GM12874 (cell line): Measurements from ENCODE around the gene PKP4.

Experiments used
- CTCF ChIP-seq: IDR thresholded peaks from 2 replicates; pipeline ENCODE4 v1.5.1; 2011; ENCODE audit warnings: low read depth, mild to moderate bottlenecking, control low read depth, low read length, moderate library complexity; ENCODE audit not compliant: insufficient read depth

The PKP4 gene

GRCh38 chr2:158478816-158479215, 22.1 kb downstream of the PKP4 start:
- no peak for TF ChIP-seq CTCF

GRCh38 chr2:158481116-158481515, 24.4 kb downstream of the PKP4 start:
- no peak for TF ChIP-seq CTCF

GRCh38 chr2:158482594-158482993, 25.8 kb downstream of the PKP4 start:
- no peak for TF ChIP-seq CTCF

- TF ChIP-seq CTCF = no peak
These were observed 28.3 kb downstream of the PKP4 start for GRCh38 chr2:158484892-158485556.

- TF ChIP-seq CTCF = no peak
These were observed 29.6 kb downstream of the PKP4 start for GRCh38 chr2:158486150-158486969.

GRCh38 chr2:158486970-158487325, 30.2 kb downstream of the PKP4 start:
- no peak for TF ChIP-seq CTCF

GRCh38 chr2:158487419-158487818, 30.7 kb downstream of the PKP4 start:
- TF ChIP-seq CTCF = no peak
